HG02678 (cell line): ENCODE data around the gene PM20D2.

Source experiments
- ATAC-seq: cut with Tn5 transposase; IDR thresholded peaks from one replicate; pipeline ENCODE4 v1.9.1; 2021; ENCODE audit warnings: mild to moderate bottlenecking, moderate library complexity; ENCODE audit not compliant: unreplicated experiment

PM20D2 gene

DNA sequence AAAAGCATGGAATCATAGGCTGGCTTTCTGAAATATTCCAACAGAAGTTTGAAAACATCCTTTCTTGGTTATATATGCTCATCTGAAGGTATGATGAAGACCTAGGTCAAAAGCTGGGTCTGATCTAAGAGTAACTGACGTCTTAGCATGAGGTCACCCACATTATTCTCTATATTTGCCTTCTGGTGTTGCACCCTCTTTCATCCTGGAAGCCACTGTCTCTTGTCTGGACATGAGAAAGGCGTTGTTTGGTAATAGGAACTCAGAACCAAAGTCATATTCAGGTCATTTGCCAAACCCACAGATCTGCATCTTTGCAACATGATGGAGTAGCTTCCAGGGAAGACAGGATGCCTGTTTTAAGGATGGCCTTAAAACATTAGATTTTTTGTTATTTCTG, 53.7 kb downstream of the PM20D2 start:
- ATAC-seq = no peak

DNA sequence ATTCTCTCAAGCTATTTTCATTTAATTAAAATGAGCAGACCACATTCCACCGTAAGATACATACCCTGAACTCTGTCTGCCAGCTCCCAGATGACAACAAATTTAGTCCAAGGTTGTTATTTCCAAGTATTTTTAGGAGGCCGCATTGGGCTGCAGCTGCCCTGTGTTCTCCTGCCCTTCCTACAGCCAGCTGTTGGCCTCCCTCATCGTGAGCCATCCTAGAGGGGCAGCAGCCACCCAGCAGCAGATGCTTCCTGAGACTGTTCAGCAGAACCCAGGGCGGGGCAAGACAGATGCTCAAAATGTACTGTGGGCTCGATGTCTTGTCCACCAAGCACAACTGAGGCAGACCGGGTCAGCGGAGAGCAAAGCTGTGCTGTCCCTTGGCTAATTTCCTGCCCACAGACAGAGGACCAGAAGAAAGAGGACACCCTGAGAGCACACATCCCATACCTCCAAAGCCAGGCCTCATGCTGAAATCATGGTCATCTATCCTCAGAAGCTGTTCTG, 54.9 kb downstream of the PM20D2 start:
- ATAC-seq = no peak

DNA sequence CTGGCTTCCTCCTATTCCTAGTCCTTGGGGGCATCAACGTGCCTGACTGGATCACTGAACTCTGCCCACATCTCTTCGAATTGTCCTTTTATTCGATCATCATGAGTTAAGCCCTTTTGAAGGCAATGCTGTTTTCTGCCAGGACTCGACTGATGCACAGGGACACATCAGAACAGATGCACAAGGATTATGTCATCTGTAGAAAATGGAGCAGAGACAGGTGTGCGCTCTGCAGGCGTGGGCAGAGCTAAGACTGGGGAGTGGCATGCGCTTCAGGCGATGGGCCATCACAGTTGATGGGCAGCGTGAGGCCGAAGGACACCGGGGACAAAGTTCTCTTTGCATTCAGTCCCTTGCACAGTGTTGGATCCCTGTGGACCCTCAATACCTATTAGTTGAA, 58.2 kb downstream of the PM20D2 start:
- ATAC-seq = no peak

DNA sequence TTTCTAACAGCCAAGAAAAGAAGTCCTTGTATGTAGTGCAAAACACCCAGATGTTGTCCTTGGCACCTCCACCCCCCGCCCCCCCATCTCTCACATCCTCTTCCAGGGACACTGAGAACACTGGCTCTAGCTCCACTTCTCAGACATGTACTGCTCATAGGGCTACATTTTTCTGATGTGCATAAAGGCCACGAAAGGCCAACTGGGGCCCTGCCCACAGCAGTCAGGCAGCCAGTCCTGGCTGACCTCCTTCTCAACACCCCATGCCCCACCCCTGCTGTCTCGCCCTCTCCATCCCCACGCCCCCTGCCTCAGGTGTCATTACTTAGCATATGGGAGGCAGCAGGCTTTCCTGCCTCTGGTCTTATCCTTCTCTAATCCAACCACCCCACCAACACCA, 60.0 kb downstream of the PM20D2 start:
- ATAC-seq = no peak

DNA sequence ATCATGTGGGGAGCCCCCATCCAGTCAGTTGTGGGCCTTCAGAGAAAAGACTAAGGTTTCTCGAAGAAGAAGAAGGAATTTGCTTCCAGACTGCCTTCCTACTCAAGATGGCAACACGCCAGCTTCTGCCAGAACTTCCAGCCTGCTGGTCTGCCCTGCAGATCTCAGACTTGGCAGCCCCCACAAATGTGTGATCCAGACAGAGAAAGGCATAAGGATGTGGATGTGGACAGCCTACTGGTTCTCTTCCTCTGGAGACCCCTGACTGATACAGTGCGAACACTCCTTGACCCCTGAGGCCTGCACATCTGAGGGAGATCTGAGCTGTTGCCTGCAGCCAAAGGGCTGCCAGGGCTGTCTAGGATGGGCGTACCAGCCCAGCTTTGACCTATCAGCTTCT, 62.7 kb downstream of the PM20D2 start:
- no peak for ATAC-seq

DNA sequence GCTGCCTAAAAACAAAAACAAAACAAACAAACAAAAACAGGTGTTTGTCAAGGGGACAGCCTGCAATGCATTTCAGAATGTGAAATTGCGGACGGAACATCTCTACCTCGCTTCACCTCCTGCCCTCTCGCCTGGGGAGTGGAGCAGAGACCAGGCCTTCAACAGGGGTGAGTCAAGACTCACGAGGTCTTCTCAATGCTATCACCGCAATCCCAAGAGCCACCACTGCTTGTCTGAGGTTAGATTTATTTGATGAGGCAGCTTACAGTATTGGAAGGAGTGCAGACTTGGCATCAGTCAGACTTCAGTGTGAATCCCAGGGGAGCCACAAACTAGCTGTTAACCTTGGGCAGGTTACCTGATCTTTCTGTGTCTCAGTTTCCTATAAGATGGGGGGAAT, 63.6 kb downstream of the PM20D2 start:
- no peak for ATAC-seq

DNA sequence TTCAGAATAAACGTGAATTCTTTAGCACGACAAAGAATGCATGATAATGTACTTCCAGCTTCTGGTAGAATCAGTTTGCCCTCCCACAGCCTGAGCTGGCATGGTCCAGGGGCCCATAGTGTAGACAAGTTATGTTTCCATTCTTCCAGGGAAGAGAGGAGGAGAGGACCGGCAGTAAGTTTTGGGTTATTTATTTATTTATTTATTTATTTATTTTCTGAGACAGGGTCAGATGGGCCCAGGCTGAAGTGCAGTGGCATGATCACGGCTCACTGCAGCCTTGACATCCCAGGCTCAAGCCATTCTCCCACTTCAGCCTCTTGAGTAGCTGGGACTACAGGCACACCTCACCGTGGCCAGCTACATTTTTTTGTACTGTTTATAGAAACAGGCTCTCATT, 66.6 kb downstream of the PM20D2 start:
- no peak for ATAC-seq

DNA sequence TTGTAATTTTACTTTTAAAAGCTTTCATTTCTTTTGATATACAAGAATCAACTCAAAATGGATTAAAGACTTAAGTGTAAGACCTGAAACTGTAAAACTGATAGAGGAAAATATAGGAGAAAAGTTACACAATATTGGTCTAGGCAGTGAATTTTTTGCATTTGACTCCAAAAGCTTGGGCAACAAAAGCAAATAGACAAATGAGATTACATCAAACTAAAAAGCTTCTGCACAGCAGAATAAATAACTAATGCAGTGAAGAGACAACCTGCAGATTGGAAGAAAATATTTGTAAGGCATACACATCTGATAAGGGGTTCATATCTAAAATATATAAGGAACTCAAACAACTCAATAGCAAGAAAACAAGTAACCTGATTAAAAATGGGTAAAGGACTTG, 68.3 kb downstream of the PM20D2 start:
- no peak for ATAC-seq
